HG02798 (cell line): ENCODE results near the gene PTPRN2.
"Not testable (repeated sequence)": the region's sequence is repeated elsewhere in the genome, so short reads cannot be mapped to it uniquely, and the experiment has no call there.

Source experiments
- ATAC-seq: cut with Tn5 transposase; IDR thresholded peaks from one replicate; pipeline ENCODE4 v1.9.1; 2021; ENCODE audit warnings: mild to moderate bottlenecking; ENCODE audit not compliant: unreplicated experiment, poor library complexity

The PTPRN2 gene

DNA sequence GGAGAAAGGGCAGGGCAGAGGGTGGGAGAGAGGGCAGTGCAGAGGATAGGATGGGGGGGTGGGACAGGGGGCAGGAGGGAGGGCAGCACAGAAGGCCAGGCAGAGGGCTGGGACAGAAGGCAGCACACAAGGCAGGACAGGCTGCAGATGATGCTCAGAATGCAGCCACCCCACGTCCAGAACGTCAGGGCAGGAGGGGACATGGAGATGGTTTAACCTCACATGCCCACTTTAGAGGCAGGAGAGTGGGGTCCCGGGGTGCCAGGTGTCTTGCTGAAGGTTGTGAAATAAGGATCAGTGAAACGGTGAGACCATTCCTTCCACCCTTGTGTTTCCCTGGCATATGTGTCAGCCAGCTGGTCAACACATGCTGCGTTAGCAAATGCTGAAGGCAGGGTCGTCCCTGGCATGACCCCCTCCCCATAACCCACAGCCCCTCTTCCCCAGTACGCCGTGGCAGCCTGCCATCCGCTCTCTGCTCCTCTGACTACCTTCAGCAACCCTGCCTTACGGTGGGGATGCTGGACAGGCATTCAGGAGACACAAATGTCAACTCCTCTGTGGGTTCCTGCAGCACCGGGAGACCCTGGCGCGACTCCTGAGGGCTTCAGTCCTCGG lies 658.7 kb downstream of the PTPRN2 start:
- ATAC-seq = no peak

DNA sequence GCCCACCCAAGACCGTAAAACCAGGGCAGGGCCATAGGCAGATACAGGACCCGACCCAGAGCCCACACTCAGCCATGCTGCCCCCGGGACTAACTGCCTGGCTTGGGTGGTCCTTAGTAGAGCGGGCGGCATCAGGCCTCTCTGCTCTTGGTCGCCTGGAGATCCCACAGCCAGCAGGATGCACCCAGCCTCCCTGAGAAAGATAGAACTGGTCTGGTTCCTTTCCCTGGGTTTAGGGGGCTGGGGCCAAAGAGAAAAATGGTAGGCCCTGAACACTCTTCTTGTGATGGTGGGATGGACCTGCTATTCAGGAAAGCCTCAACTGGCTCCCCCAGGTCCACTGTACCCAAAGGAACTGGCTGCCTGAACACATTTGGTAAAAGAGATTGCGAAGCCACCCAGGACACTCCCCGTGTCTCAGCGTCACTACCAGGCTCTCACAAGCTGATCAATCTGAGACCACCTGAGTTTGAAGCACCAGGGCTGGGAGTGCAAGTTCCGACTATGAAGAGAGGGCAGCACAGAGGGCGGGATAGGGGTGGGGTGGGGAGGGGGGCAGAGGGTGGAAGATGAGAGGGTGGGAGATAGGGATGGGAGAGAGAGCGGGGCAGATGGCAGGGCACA lies 659.3 kb downstream of the PTPRN2 start:
- no peak for ATAC-seq

DNA sequence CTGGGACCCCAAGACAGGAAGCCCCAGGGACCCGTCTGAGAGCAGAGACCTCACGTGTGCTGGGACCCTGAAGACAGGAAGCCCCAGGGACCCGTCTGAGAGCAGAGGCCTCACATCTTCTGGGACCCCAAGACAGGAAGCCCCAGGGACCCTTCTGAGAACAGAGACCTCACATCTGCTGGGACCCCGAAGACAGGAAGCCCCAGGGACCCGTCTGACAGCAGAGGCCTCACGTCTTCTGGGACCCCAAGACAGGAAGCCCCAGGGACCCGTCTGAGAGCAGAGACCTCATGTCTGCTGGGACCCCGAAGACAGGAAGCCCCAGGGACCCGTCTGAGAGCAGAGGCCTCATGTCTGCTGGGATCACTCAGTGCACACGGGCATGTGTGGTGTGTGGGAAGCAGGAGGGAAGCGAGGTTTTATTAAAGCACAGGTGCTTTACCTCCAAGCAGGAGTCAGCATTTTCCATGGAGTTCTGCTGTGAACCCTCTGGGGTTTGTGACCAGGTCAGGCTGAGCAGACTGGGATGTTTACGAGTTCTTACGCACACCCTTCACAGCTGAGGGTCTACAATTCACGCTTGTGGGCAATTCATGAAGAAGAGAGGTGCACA lies 660.2 kb downstream of the PTPRN2 start:
- ATAC-seq = no peak

DNA sequence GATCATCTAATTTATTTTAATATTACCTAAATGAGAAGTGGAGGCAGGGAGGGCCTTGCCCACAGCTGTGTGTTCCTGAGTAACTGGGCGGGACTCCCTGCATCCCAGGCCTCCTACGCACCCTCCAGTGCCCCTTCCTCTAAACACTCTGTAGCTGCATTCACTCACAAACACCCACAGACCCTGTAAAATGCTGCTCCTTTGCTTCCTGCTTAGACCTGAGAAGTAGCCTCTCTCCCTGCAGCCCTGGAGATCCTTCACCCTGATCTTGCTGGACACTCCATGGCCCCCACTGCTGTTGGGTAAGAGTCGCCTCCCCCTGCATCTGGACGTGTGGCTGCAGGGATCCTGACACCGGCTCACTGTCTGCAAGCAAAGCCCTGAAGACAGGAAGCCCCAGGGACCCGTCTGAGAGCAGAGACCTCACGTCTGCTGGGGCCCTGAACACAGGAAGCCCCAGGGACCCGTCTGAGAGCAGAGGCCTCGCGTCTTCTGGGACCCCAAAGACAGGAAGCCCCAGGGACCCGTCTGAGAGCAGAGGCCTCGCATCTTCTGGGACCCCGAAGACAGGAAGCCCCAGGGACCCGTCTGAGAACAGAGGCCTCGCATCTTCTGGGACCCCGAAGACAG lies 661.0 kb downstream of the PTPRN2 start:
- no peak for ATAC-seq

DNA sequence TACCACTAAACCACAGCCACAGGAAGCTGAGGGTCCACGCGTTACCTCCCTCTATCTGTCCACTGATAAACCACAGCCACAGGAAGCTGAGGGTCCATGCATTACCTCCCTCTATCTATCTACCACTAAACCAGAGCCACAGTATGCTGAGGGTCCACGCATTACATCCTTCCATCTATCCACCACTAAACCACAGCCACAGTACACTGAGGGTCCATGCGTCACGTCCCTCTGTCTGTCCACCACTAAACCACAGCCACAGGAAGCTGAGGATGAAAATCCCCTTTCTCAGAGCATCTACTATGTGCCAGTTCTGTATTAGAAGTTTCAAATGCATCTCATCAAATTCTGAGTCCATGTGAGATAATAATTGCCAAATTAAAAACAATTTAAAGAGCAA lies 661.5 kb downstream of the PTPRN2 start:
- no peak for ATAC-seq

DNA sequence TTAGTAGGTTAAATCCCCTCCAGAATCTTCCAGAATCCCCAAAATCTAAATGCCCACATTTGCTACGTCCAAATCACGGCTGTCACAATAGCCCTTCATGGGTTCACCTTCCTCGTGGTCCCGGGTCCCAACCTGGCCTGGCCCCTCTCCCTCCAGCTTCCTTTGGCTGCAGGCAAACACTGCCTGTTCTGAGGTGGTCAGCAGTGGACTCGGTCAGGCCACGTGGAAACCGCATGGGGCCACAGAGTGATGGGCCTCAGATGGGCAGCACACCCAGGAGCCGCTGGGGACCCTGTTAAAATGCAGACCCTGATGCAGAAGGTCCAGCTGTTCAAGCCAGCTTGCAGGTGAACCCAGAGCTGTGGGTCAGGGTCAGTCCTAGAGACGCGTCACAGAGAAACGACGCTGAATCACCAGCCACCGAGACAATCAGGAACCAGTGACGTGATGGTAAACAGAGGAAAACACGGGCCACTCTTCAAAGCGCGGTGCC lies 662.2 kb downstream of the PTPRN2 start:
- no peak for ATAC-seq

DNA sequence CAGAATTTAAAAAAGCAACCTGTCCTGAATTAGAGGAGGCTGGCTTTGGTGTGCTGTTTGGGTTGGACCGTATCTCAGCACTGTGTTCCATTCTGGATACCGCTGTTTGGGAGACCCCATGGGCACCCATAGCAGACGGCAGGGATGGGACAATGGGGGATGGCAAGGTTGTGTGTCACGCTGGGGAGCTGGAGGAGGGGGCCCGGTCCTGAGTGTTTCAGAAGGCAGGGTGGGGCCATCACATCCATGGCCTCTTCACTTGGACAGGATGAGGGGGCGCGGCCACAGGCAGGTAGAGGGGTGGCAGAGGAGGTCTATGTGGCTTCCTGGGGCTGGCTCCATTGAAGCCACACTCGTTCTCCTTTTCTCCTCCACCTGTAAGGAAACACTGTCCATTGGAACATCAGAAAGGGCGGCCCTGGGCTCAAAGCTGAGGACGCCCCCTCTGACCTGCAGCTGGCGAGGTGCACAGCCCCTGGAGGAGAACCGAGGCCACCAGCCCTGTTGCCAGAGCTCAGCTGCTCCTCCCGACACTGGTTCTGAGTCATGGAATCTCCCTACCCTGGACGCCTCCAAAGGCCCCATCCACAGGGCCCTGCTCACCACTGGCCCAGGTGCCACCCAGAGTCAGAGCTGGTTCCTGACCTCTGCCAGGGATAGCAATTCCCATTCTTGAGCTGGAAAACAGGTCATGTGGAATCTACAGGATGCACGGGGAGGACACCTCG lies 663.6 kb downstream of the PTPRN2 start:
- ATAC-seq = no peak

DNA sequence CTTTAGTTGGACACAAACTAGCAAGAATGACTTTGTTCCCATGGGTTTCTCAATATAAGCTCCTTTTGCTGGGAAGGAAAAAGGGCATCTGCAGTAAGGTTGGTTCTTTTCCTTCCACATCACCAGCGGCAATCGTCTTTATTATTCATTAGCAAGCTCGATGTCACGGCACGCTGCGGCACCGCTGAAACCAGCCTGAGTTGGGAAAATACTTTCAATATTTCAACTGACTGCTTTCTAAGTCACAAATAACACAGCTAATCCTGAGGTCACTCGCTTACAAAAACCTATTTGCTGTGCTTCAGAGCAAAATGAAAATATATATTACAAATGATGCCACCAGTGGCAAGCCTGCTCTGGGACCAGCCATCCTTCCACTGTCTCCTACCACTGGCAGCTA lies 665.0 kb downstream of the PTPRN2 start:
- ATAC-seq = no peak

DNA sequence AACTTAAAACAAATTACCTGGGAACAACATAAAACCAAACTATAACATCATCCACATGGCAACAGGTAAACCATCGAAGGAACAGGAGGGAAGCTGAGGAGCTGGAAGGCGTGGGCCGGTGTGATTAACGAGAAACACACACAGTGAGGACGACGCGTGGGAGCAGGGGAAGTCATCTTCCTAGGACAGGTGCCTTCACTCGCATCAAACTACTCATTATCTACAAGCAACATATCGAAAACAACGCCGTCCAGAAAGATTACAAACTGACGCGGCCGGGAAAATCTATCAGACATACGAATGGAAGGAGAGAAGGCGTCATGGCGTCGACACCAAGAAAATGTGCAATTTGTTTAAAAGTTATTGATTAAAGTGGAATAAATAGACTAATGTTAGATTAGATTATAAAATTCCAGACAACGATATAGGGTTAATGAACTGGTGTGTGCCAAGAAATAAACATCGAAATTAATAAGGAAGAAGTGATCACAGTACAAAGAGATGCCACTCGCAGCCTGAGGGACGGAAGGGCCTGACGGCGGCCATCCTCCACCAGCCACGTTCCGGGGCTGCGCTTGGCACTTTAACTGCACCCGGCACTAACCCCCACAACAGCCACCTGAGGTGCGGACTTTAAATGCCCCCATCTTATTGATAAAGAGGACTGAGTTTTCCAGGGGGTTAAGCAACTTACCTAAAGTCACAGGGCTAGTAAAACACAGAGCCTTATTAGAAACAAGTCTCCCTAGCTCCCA lies 669.1 kb downstream of the PTPRN2 start:
- no peak for ATAC-seq

DNA sequence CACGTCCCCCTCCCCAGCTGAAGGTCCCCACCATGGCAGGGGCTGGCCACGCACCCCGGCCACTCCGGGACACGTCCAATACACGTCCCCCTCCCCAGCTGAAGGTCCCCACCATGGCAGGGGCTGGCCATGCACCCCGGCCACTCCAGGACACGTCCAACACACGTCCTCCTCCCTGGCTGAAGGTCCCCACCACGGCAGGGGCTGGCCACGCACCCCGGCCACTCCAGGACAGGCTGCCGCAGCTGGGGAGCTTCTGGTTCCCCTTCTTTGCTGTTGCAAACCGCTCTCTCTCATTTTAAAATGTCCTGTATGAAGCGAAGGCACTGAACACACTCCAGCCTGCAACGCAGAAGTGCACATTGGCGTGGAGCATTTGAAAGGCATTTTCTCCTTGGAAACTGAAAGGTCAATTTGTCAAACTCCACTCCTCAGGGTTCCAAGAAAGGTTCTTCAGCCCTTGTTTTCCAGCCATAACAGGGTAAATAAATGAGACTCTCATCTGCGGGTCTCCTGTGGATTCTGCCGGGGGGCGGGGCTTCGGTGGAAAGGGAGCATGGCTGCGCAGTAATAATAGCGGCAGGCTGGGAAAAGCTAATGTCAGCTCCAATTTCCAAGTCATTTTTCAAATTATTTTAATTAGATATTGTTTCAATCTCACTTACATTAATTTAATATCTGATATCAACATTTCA lies 670.5 kb downstream of the PTPRN2 start:
- ATAC-seq = no peak

DNA sequence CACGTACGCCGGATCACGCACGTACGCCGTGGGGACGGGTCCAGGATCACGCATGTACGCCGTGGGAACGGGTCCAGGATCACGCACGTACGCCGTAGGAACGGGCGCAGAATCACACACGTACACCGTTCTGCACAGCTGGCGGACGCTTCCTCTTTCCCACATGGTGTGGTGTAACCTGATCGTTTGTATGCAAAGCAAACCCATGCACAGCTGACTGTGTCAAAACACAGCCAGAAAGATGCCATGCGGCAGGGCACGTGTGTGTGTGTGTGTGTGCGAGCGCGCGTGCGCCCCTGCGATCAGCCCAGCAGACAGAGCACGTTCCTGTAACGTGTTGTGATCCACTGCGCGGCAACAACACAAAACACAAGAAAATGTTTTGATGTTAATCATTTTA lies 677.2 kb downstream of the PTPRN2 start:
- no peak for ATAC-seq

DNA sequence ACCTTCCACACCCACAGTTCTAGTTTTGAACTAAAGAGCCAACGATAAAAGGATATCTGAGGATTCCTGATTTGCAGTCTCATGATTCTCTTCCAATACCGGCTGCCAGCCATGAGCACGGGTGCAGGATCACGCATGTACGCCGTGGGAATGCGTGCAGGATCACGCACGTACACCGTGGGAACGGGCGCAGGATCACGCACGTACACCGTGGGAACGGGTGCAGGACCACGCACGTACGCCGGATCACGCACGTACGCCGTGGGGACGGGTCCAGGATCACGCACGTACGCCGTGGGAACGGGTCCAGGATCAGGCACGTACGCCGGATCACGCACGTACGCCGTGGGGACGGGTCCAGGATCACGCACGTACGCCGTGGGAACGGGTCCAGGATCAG lies 677.6 kb downstream of the PTPRN2 start:
- ATAC-seq = not testable (repeated sequence)

DNA sequence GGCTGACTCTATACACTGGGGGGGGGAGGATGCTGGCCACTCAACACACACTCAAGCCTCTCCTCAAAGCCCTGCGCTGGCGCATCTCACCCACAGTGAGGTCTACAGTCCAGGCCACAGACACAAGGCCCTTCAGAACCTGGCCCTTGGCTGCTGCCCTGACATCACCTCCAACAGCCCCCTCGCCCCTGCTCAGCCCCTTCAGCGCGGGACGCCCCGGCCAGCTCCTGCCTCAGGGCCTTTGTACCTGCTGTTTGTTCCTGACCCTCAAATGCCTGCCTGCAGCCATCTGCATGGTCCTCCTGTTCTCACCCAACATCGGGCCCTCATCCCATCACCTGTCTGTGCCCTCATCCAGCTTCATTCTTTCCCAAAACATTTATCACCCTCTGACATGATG lies 678.3 kb downstream of the PTPRN2 start:
- ATAC-seq = no peak

DNA sequence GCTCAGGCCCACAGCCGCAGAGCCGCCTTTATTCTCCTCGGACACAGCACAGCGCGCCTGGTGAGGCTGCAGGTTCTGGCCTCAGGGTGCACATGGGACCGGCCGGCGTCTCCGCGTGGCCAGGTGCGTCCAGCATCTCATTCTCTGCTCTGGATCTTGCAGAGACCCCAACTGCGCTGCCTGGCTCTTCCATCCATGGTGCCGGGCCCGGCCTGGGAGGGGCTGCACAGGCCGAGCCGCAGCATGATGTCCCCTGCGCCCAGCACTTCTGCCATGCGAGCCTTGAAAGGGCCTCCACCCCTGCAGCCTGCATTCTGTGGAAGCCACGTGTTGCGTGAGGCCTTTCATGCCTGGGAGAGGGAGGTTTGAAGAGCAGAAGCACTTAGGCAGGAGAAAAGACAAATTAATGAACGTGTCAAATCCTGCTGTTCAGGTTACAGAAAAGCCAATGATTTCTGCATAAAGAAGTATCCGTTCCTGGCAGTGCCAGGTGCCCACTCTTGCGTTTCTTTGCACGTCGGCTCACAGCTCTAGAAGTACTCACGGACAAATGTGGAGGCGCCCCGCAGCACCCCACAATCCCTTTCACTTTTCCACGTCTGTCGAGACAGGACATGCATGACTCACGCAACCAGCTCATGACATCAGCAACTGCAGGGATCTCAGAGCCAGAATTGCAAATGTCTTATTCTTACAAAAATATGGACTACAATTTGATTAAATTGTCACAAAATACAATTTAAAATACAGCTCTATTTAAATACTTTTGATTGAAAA lies 679.4 kb downstream of the PTPRN2 start:
- no peak for ATAC-seq

DNA sequence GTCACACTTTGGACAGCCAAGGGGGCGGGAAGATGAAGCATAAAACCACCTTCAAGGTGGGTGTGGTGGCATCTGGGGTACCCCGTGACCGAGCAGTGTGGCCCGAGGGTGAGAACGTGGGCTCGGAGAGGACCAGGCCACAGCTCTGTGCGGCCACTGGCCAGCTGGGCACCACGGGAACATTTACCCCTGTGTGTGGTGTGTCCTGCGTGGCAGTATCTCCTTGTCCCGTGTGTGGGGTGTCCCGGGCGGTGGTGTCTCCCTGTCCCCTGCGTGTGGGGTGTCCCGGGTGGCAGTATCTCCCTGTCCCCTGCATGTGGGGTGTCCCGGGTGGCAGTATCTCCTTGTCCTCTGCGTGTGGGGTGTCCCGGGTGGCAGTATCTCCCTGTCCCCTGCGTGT lies 680.5 kb downstream of the PTPRN2 start:
- ATAC-seq = no peak

DNA sequence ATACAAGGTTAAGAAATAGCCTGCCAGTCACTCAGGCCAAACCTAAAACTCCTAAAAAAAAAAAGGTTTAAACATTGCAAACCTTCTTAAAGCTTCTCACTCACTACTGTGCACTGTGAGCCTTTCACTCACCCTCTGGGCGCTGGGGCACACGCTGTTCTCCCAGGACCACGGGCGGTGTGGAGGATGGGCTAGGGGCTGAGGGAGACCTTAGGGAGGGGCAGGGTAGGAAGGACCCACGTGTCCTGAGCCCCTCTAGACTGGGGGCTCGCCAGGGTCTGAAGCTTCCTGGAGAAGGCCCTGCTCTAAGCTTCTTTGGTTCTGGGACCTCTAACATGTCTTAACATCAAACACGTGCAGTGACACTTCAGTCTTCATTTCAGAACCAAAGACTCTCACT lies 681.0 kb downstream of the PTPRN2 start:
- ATAC-seq = no peak

DNA sequence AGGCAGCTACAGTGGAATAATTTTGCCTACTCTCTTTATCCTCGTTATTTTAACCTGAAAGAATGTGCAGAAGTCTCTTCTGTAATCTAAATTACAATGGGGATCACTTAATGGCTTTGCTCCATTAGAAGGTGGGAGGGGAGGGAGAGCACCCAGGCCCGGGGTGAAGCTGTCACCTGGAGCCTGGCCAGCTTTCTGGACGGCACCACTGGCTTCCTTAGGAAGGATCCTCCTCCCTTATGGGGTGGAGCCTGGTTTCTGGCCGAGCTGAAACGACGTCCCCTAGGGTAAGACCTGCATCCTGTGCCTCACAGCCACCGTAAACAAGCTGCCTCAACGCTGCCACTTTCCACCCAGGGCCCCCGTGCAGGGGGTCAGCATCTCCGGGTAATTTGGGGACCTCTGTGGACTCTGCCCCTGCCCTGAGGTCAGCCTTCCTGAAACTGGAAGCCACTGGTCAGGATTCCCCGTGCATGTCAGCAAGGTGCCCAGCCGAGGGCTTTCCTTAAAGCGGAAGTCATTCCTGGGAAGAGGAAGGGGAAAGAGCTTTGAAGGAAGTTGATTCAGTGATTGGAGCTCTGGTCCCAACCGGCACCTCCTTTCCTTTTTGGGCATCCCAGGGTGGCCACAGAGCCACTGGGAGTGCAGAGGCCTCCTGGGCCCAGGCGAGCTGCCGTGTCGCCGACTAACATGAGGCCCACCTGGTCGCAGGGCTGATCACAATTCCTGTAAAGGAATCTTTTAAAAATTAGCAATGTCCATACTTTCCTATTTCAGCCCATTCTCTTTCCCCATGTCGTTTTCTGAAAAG lies 681.8 kb downstream of the PTPRN2 start:
- no peak for ATAC-seq
